Cardiac ventricle fibroblast (primary cell): ENCODE data around the gene CTNND2. TPM values are rescaled to one million over a fixed set of nuclear protein-coding genes. Genes with fewer than 3 reads are reported as not detected.

Experiments
- total RNA-seq: library from RNA; depleted of rRNA; stranded (reverse); fragments of >200 nt; gene quantifications from 2 replicates; pipeline ENCODE4 v1.2.3, GENCODE V29; 2015

The CTNND2 gene, protein sequence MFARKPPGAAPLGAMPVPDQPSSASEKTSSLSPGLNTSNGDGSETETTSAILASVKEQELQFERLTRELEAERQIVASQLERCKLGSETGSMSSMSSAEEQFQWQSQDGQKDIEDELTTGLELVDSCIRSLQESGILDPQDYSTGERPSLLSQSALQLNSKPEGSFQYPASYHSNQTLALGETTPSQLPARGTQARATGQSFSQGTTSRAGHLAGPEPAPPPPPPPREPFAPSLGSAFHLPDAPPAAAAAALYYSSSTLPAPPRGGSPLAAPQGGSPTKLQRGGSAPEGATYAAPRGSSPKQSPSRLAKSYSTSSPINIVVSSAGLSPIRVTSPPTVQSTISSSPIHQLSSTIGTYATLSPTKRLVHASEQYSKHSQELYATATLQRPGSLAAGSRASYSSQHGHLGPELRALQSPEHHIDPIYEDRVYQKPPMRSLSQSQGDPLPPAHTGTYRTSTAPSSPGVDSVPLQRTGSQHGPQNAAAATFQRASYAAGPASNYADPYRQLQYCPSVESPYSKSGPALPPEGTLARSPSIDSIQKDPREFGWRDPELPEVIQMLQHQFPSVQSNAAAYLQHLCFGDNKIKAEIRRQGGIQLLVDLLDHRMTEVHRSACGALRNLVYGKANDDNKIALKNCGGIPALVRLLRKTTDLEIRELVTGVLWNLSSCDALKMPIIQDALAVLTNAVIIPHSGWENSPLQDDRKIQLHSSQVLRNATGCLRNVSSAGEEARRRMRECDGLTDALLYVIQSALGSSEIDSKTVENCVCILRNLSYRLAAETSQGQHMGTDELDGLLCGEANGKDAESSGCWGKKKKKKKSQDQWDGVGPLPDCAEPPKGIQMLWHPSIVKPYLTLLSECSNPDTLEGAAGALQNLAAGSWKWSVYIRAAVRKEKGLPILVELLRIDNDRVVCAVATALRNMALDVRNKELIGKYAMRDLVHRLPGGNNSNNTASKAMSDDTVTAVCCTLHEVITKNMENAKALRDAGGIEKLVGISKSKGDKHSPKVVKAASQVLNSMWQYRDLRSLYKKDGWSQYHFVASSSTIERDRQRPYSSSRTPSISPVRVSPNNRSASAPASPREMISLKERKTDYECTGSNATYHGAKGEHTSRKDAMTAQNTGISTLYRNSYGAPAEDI (N-terminal part only)
- total RNA-seq, result not detected in 2 replicates

DNA sequence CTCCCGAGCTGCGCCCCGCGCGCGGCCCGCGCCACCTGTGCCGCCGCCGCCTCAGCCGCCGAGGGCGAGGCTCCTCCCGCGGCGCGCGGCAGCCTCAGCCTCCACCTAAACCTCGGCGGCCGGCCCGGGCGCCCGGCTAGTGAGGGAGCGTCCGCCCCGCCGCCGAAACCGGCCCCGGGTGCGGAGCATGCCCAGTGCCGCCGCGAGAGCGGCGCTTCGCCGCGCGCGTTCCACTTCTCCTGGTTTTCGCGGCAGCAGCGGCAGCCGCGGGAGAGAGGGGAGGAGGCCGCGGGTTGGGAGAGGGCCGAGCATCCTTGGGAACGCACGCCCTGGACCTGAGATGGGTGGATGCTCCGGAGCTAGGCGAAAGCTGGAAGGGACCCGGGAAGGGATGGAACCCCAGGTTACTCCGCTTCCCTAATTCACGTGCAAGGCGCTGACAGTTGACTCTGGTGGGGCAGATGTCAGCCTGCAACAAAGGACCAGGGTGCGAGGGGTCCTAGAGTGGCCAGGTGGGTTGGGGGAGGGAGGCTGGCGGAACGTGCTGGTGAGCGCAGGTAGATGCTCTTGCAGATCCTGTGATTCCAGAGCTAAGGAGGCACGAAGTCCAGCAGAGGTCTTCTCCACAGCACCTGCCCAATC is at the start of gene CTNND2:
Gene CTNND2, minus strand, starts transcription at position 182 of the 642 bp plus-strand sequence. CDS start 593 bp downstream, outside the sequence.

